ENCODE data around the gene ACP1.

ACP1 gene

GRCh38 chr2:255195-255594 is 9.6 kb upstream of the ACP1 start:
- DNase-seq (ENCODE audit: low spot score): no peak

GRCh38 chr2:256094-256493 is 8.7 kb upstream of the ACP1 start:
- DNase-seq (ENCODE audit: low spot score): no peak

GRCh38 chr2:257429-257828 is 7.3 kb upstream of the ACP1 start:
- DNase-seq (ENCODE audit: low spot score): no peak

GRCh38 chr2:257842-258241 is 6.9 kb upstream of the ACP1 start:
- no peak for DNase-seq (ENCODE audit: low spot score)

GRCh38 chr2:258933-259332 is 5.8 kb upstream of the ACP1 start:
- no peak for DNase-seq (ENCODE audit: low spot score)

- DNase-seq (ENCODE audit: low spot score): no peak
Observed at GRCh38 chr2:259789-260331, 4.9 kb upstream of the ACP1 start.

- no peak for DNase-seq (ENCODE audit: low spot score)
Observed at GRCh38 chr2:260507-261161, 4.1 kb upstream of the ACP1 start.

GRCh38 chr2:262117-262516 is 2.6 kb upstream of the ACP1 start:
- no peak for DNase-seq (ENCODE audit: low spot score)

GRCh38 chr2:263022-263738 is 1.6 kb upstream of the ACP1 start:
- DNase-seq (ENCODE audit: low spot score): no peak

- no peak for DNase-seq (ENCODE audit: low spot score)
Observed at GRCh38 chr2:263774-264492, 814 bp upstream of the ACP1 start, which contains the start of gene SH3YL1. Gene SH3YL1, minus strand, starts transcription at chr2:264032. Its CDS starts 48 bp downstream, at chr2:263984.

- DNase-seq (ENCODE audit: low spot score): no peak
Observed at GRCh38 chr2:268323-268722, 3.6 kb downstream of the ACP1 start.

GRCh38 chr2:269356-270030 is 4.7 kb downstream of the ACP1 start:
- no peak for DNase-seq (ENCODE audit: low spot score)

- DNase-seq (ENCODE audit: low spot score): no peak
Observed at GRCh38 chr2:270861-271260, 6.1 kb downstream of the ACP1 start.

GRCh38 chr2:271917-272316 is 7.2 kb downstream of the ACP1 start:
- no peak for DNase-seq (ENCODE audit: low spot score)

- no peak for DNase-seq (ENCODE audit: low spot score)
Observed at GRCh38 chr2:273333-273732, 8.6 kb downstream of the ACP1 start.

GRCh38 chr2:274503-274902 is 9.8 kb downstream of the ACP1 start:
- DNase-seq (ENCODE audit: low spot score): no peak

- no peak for DNase-seq (ENCODE audit: low spot score)
Observed at GRCh38 chr2:275466-275865, 10.7 kb downstream of the ACP1 start.

GRCh38 chr2:278312-278926 is 13.7 kb downstream of the ACP1 start:
- no peak for DNase-seq (ENCODE audit: low spot score)

GRCh38 chr2:278927-279320 is 14.2 kb downstream of the ACP1 start:
- DNase-seq (ENCODE audit: low spot score): no peak

- no peak for DNase-seq (ENCODE audit: low spot score)
Observed at GRCh38 chr2:279366-279765, 14.6 kb downstream of the ACP1 start.

- no peak for DNase-seq (ENCODE audit: low spot score)
Observed at GRCh38 chr2:279956-280649, 15.4 kb downstream of the ACP1 start.
